ENCODE results near the gene HDAC9. TPM values are rescaled to one million over a fixed set of nuclear protein-coding genes. Genes with fewer than 3 reads are reported as not detected.

Gene HDAC9
- total RNA-seq, 2 experiments from 2014 or later: 0.61 to 0.71 TPM

GRCh38 chr7:18472161-18472483 is 23.4 kb upstream of the HDAC9 start:
- no peaks in the 10 kb centered on the region for H3K36me3 Mint-ChIP-seq
- POLR2A ChIA-PET: no interaction called here
- H3K27ac Mint-ChIP-seq: no peak overlapping the region
- no peaks in the 10 kb centered on the region for H3K9me3 Mint-ChIP-seq
- no peaks in the 10 kb centered on the region for H3K27me3 Mint-ChIP-seq
- no peak overlapping the region for H3K4me3 Mint-ChIP-seq
- ATAC-seq (ENCODE audit: low read depth) (no peak), DNase-seq (no peak)
- H3K4me1 Mint-ChIP-seq: no peaks in the 10 kb centered on the region

- no peaks in the 10 kb centered on the region for H3K4me1 Mint-ChIP-seq
- no peak for ATAC-seq (ENCODE audit: low read depth)
- no peaks in the 10 kb centered on the region for H3K9me3 Mint-ChIP-seq
- no peak overlapping the region for H3K4me3 Mint-ChIP-seq
- H3K27me3 Mint-ChIP-seq: no peaks in the 10 kb centered on the region
- POLR2A ChIA-PET: no interaction called here
- DNase-seq: no peak
- no peak overlapping the region for H3K27ac Mint-ChIP-seq
- no peaks in the 10 kb centered on the region for H3K36me3 Mint-ChIP-seq
Observed at GRCh38 chr7:18473119-18473518, 22.4 kb upstream of the HDAC9 start.

DNA sequence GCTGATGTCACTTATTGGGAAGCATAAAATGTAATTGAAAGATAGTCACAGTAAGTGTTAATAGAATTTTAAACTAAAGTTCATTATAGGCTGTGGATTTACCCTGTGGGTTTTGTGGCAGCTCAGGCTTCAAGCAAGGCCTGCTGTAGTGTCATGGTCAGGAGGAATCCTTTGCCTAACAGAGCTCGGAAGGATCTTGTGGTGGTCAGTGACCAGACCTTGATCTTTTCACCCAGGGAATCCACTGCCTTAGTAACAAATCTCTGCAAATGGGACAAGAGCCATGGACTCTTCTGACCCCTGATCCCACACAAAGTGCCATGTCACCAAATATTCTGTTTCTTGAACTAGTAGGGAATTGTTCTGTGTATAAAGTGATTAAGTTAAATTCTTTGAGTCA is 20.6 kb upstream of the HDAC9 start:
- POLR2A ChIA-PET: no interaction called here

DNA sequence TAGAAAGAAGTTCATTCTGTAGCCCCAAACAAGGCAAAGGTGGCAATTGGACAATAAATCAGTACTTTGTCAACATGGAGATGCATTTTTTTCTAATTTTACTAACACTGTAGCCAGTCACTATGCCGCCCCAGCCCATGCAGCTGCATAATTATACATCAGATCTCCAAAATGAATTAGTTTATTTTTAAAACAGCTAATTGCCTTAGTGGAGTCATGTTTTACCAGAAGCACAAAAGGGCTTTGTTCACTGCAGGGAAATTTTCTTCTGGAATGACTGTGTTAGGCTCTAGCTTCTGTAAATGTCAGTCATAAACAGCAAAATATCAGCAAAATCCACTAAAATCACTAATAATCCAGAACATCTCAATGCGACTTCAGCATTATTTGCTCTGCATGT is 20.1 kb upstream of the HDAC9 start:
- no peaks in the 10 kb centered on the region for H3K36me3 Mint-ChIP-seq
- H3K27ac Mint-ChIP-seq: no peak overlapping the region
- no peaks in the 10 kb centered on the region for H3K27me3 Mint-ChIP-seq
- ATAC-seq (ENCODE audit: low read depth): no peak
- H3K9me3 Mint-ChIP-seq: no peaks in the 10 kb centered on the region
- DNase-seq: no peak
- H3K4me3 Mint-ChIP-seq: no peak overlapping the region
- no peaks in the 10 kb centered on the region for H3K4me1 Mint-ChIP-seq
- POLR2A ChIA-PET: no interaction called here

More for the DNA sequence above, 20.6 kb upstream of the HDAC9 start:
- Mint-ChIP-seq H3K4me1 (no peaks in the 10 kb centered on the region), H3K9me3 (no peaks in the 10 kb centered on the region), H3K4me3 (no peak overlapping the region), H3K27ac (no peak overlapping the region), H3K27me3 (no peaks in the 10 kb centered on the region), H3K36me3 (no peaks in the 10 kb centered on the region)
- DNase-seq (no peak), ATAC-seq (ENCODE audit: low read depth) (no peak)

DNA sequence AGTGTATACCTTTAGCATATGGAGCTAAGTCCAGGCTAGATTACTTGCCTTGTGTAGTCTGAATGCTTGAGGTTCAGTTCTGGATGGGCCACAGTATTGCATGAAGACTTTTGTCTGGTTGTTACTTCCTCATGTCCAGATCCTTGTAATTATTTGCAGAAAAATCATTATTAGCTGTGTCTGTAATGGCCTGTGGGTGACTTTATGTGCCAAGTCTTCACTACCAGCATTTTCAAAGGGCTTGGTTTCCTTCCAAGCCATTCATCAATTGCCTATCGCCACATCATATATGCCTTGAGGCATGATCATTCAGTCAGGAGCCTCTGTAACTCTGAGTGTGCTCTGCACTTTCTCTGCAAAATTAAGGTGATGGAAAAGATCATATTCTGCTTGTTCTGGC is 13.8 kb upstream of the HDAC9 start:
- H3K4me3 Mint-ChIP-seq: no peak overlapping the region
- no peak overlapping the region for H3K27ac Mint-ChIP-seq
- POLR2A ChIA-PET: no interaction called here
- no peaks in the 10 kb centered on the region for H3K36me3 Mint-ChIP-seq
- DNase-seq: no peak
- no peaks in the 10 kb centered on the region for H3K27me3 Mint-ChIP-seq
- no peaks in the 10 kb centered on the region for H3K4me1 Mint-ChIP-seq
- no peak for ATAC-seq (ENCODE audit: low read depth)
- H3K9me3 Mint-ChIP-seq: no peaks in the 10 kb centered on the region

DNA sequence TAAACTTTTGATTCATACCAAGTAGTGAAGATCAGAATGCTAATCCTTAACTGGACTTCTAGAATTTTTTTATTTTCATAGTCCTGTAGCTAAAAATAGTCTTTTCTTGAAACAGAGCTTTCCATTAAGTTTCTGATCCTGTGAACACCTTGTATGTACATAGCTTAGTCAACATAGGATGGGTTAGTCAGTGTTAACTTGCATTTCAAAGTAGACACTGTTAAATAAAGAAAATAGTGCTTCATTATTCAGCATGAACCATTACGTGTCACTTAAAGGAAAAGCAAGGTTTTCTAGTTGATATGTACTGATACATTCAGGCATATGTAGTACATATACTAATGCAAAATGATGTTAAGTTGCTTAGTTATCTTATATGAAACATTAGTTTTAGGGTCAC is 7.5 kb upstream of the HDAC9 start:
- Mint-ChIP-seq H3K4me3 (no peak overlapping the region), H3K4me1 (no peaks in the 10 kb centered on the region), H3K36me3 (no peaks in the 10 kb centered on the region), H3K27ac (no peak overlapping the region), H3K9me3 (no peaks in the 10 kb centered on the region), H3K27me3 (no peaks in the 10 kb centered on the region)
- DNase-seq (no peak), ATAC-seq (ENCODE audit: low read depth) (no peak)
- POLR2A ChIA-PET: no interaction called here

GRCh38 chr7:18489624-18490023 is 5.9 kb upstream of the HDAC9 start:
- no peaks in the 10 kb centered on the region for H3K27me3 Mint-ChIP-seq
- H3K27ac Mint-ChIP-seq: no peak overlapping the region
- DNase-seq (no peak), ATAC-seq (ENCODE audit: low read depth) (no peak)
- H3K9me3 Mint-ChIP-seq: no peaks in the 10 kb centered on the region
- no peaks in the 10 kb centered on the region for H3K4me1 Mint-ChIP-seq
- no peaks in the 10 kb centered on the region for H3K36me3 Mint-ChIP-seq
- H3K4me3 Mint-ChIP-seq: no peak overlapping the region
- POLR2A ChIA-PET: no interaction called here

- POLR2A ChIA-PET: no interaction called here
- Mint-ChIP-seq H3K27ac (no peak overlapping the region), H3K4me3 (no peak overlapping the region), H3K4me1 (peaks cover 3% of the 10 kb centered on the region), H3K27me3 (no peaks in the 10 kb centered on the region), H3K9me3 (no peaks in the 10 kb centered on the region), H3K36me3 (no peaks in the 10 kb centered on the region)
- DNase-seq (no peak), ATAC-seq (ENCODE audit: low read depth) (no peak)
Observed at GRCh38 chr7:18491871-18492270, 3.7 kb upstream of the HDAC9 start.

- Mint-ChIP-seq H3K27ac (no peak overlapping the region), H3K27me3 (no peaks in the 10 kb centered on the region), H3K4me3 (no peak overlapping the region), H3K36me3 (no peaks in the 10 kb centered on the region), H3K9me3 (no peaks in the 10 kb centered on the region), H3K4me1 (peaks cover 3% of the 10 kb centered on the region)
- POLR2A ChIA-PET: no interaction called here
- ATAC-seq (ENCODE audit: low read depth) (no peak), DNase-seq (no peak)
Observed at GRCh38 chr7:18494406-18494805, 1.1 kb upstream of the HDAC9 start.

- Mint-ChIP-seq H3K27ac (no peak overlapping the region), H3K4me1 (peaks cover 3% of the 10 kb centered on the region), H3K36me3 (no peaks in the 10 kb centered on the region), H3K9me3 (no peaks in the 10 kb centered on the region), H3K4me3 (peak overlapping the region; percentile 59), H3K27me3 (no peaks in the 10 kb centered on the region)
- POLR2A ChIA-PET: no interaction called here
- no peak for ATAC-seq (ENCODE audit: low read depth)
- DNase-seq: no peak
Observed at GRCh38 chr7:18494821-18495408, 634 bp upstream of the HDAC9 start.

DNA sequence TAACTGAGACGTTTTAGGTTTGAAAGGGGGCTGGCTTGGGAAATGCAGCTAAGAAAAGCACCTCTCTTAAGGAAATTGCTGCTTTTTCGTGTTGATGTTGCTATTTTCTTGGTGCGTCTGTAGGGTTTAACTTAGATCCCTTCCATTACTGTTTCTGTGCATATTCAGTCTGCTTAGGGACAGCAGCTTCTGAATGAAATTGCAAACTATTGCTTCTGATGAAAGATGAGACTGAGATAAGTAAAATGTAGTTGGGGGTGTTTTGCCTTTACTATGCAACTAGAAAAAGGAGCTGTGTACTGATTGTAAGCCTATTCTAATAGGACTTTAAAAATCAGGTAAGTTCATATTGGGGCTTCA is 772 bp downstream of the HDAC9 start:
- POLR2A ChIA-PET: no interaction called here
- no peak overlapping the region for H3K27ac Mint-ChIP-seq
- H3K4me3 Mint-ChIP-seq: no peak overlapping the region
- DNase-seq (no peak), ATAC-seq (ENCODE audit: low read depth) (no peak)
- no peaks in the 10 kb centered on the region for H3K27me3 Mint-ChIP-seq
- H3K9me3 Mint-ChIP-seq: no peaks in the 10 kb centered on the region
- H3K4me1 Mint-ChIP-seq: peaks cover 3% of the 10 kb centered on the region
- no peaks in the 10 kb centered on the region for H3K36me3 Mint-ChIP-seq

GRCh38 chr7:18497082-18497481 is 1.5 kb downstream of the HDAC9 start:
- H3K4me1 Mint-ChIP-seq: peaks cover 3% of the 10 kb centered on the region
- H3K27me3 Mint-ChIP-seq: no peaks in the 10 kb centered on the region
- POLR2A ChIA-PET: no interaction called here
- no peaks in the 10 kb centered on the region for H3K9me3 Mint-ChIP-seq
- H3K27ac Mint-ChIP-seq: no peak overlapping the region
- no peak for ATAC-seq (ENCODE audit: low read depth)
- no peak for DNase-seq
- H3K4me3 Mint-ChIP-seq: no peak overlapping the region
- H3K36me3 Mint-ChIP-seq: no peaks in the 10 kb centered on the region

DNA sequence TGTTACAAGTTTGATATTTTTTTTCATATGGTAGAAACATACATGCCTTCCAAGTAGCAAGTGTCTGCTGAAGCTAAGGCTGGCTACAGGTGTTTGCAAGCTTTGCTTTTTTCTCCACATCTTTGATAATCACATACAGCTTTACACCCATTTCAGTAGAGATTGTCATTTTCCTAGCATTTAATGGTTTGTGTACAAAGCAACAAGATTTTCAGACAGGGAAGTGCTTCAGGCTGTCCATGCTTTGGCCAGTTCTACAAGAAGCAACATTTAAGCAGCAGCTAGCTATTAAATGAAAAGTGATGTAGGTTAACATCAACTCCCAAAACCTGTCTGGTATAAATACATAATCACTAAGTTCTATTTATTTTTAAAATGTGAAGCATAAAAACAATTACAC is 2.3 kb downstream of the HDAC9 start:
- no peak for DNase-seq
- Mint-ChIP-seq H3K4me1 (peaks cover 3% of the 10 kb centered on the region), H3K27me3 (no peaks in the 10 kb centered on the region), H3K4me3 (no peak overlapping the region), H3K27ac (no peak overlapping the region), H3K9me3 (no peaks in the 10 kb centered on the region), H3K36me3 (no peaks in the 10 kb centered on the region)
- no peak for ATAC-seq (ENCODE audit: low read depth)
- POLR2A ChIA-PET: no interaction called here

DNA sequence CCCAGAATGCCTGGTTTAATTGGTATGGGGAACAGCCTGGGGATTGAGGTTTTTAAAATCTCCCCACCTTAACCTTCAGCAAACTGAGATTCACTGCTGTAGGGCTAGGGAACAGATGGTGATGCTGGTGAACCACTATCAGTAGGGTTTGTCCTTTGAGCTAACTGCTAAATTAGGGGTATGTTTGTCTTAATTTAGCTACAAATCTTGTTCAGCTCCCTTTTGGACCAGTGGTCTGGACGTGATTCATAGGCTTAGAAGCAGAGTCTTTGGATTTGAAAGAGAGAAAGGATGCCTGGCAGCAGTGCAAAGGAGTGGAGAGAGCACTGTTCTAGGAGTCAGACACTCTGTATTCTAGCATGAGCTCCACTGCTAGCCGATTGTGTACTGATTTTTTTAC is 2.8 kb downstream of the HDAC9 start:
- no peaks in the 10 kb centered on the region for H3K36me3 Mint-ChIP-seq
- no peaks in the 10 kb centered on the region for H3K9me3 Mint-ChIP-seq
- H3K4me1 Mint-ChIP-seq: peaks cover 3% of the 10 kb centered on the region
- no peak for DNase-seq
- POLR2A ChIA-PET: no interaction called here
- no peaks in the 10 kb centered on the region for H3K27me3 Mint-ChIP-seq
- no peak for ATAC-seq (ENCODE audit: low read depth)
- no peak overlapping the region for H3K27ac Mint-ChIP-seq
- H3K4me3 Mint-ChIP-seq: no peak overlapping the region

DNA sequence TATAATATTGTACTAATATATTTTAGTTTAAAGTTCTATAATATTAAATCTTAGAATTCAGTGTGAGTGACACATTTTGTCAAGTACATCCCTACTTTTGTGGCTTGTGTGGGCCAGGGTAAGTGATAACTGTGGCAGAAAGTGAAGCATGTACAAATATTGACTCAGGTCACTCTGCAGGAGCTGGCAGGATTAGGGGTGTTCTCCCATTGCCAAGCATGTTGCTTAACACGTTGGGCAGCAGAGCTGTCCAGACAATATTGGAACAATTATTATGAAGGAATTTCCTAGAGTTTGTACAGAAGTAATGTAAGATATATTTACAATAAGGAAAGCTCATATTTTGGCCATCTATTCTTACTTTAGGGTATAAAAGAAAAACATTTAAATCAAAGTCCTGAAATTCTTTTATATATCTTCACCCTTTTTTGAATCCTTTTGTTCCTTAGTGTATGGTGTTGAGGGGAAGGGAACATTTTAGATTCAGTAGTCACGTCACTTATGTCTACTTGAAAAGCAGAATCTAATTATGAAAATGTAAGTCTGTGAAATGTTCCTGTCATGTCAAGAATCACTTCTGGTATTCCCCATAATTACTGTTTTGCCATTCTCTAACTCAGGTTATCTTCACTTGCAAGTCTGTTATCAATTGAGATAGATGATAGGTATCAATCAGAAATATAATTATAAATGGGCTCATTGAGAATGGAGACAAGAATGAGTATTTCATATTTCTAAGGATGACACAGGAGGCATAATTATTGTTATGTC is 4.0 kb downstream of the HDAC9 start:
- Mint-ChIP-seq H3K4me1 (peaks cover 3% of the 10 kb centered on the region), H3K36me3 (no peaks in the 10 kb centered on the region), H3K9me3 (no peaks in the 10 kb centered on the region), H3K27me3 (no peaks in the 10 kb centered on the region), H3K27ac (no peak overlapping the region), H3K4me3 (no peak overlapping the region)
- DNase-seq (no peak), ATAC-seq (ENCODE audit: low read depth) (no peak)
- POLR2A ChIA-PET: no interaction called here
